Stomach (tissue), 9 donors: ENCODE data around the gene COL4A2. TPM values are rescaled to one million over a fixed set of nuclear protein-coding genes. Genes with fewer than 3 reads are reported as not detected.

Source experiments
- DNase-seq, 2 donors: peaks; one replicate each; pipeline versions ENCODE4 v3.0.0 to v3.0.0-alpha.2; 2013 to 2019
- H3K27ac ChIP-seq, 5 donors: fragments of 200-600 bp in 4 of 5; sonication (generic) in 4 of 5; one replicate each; pipeline ENCODE4 v1.5.1; 2013 to 2019; ENCODE audit warnings: mild to moderate bottlenecking in 1 of 5, moderate library complexity in 1 of 5
- H3K27me3 ChIP-seq, 3 donors: fragments of 200-600 bp; sonication (generic); one replicate each; pipeline ENCODE4 v1.5.1; 2017 to 2019; ENCODE audit warnings: mixed run types in 1 of 3
- H3K36me3 ChIP-seq, 4 donors: fragments of 200-600 bp; sonication (generic); 1 replicate in 3 of 4; 2 replicates in 1 of 4; pipeline ENCODE4 v1.5.1; 2016 to 2019
- H3K4me1 ChIP-seq, 4 donors: fragments of 200-600 bp; sonication (generic); one replicate each; pipeline ENCODE4 v1.5.1; 2016 to 2019
- H3K4me3 ChIP-seq, 4 donors: fragments of 200-600 bp; sonication (generic) in 3 of 4; one replicate each; pipeline ENCODE4 v1.5.1; 2016 to 2019; ENCODE audit warnings: mild to moderate bottlenecking in 1 of 4
- H3K9me3 ChIP-seq, 4 donors: fragments of 200-600 bp; sonication (generic); one replicate each; pipeline ENCODE4 v1.5.1; 2016 to 2019
- EP300 ChIP-seq: sonication (generic); formaldehyde crosslinking; IDR thresholded peaks from one replicate; pipeline ENCODE4 v1.6.1; 2017; ENCODE audit warnings: antibody characterized with exemption
- POLR2A ChIP-seq, 4 donors: fragments of 450-650 bp; IDR thresholded peaks; one replicate each; pipeline ENCODE4 v1.6.1; 2016; ENCODE audit warnings: antibody characterized with exemption in 4 of 4, control low read depth in 2 of 4, mild to moderate bottlenecking in 1 of 4, moderate library complexity in 1 of 4
- POLR2AphosphoS5 ChIP-seq, 3 donors: sonication (generic); formaldehyde crosslinking; IDR thresholded peaks; one replicate each; pipeline ENCODE4 v1.6.1; 2016; ENCODE audit warnings: antibody characterized with exemption in 3 of 3
- WGBS, 5 donors: extraction: QIAGEN DNeasy Blood & Tissue Kit in 3 of 5; methylation state at CpG; one replicate each; pipeline versions ENCODE4 v1.1.5 to v1.1.7; 2013 to 2018; 5-methylcytosine and 5-hydroxymethylcytosine counted together
- intact Hi-C: fragments of 100-400 bp; cut with DNase I; formaldehyde crosslinking; loops from one replicate; pipeline ENCODE4 v1.15.1; 2023; ENCODE audit warnings: low total_unique reads
- polyA plus RNA-seq, 3 donors: library from polyadenylated mRNA; stranded (reverse); fragments of 200-250 nt; gene quantifications; one replicate each; pipeline ENCODE4 v1.2.3, GENCODE V29; 2013
- total RNA-seq, 5 donors: library from RNA; depleted of rRNA; stranded (reverse); fragments of >200 nt; gene quantifications; one replicate each; pipeline versions ENCODE4 v1.1.0 to v1.2.3, GENCODE V29; 2014 to 2016
- TF ChIP-seq, protein P1 (sequence below), 7 experiments: fragments of 450-650 bp in 4 of 7; fragments of 200-600 bp in 3 of 7; sonication (generic) in 3 of 7; IDR thresholded peaks; one replicate each; pipeline ENCODE4 v1.5.1; 2016 to 2019; ENCODE audit warnings: antibody characterized with exemption in 7 of 7, control low read depth in 2 of 7, mild to moderate bottlenecking in 1 of 7
- donor health status: healthy with polysubstance abuse.
- donor health status: Bipolar disorder and iron deficiency.
- donor health status: healthy.

Gene COL4A2
- total and polyA plus RNA-seq, 8 donors: 24.0 to 531 (median 214) TPM

DNA sequence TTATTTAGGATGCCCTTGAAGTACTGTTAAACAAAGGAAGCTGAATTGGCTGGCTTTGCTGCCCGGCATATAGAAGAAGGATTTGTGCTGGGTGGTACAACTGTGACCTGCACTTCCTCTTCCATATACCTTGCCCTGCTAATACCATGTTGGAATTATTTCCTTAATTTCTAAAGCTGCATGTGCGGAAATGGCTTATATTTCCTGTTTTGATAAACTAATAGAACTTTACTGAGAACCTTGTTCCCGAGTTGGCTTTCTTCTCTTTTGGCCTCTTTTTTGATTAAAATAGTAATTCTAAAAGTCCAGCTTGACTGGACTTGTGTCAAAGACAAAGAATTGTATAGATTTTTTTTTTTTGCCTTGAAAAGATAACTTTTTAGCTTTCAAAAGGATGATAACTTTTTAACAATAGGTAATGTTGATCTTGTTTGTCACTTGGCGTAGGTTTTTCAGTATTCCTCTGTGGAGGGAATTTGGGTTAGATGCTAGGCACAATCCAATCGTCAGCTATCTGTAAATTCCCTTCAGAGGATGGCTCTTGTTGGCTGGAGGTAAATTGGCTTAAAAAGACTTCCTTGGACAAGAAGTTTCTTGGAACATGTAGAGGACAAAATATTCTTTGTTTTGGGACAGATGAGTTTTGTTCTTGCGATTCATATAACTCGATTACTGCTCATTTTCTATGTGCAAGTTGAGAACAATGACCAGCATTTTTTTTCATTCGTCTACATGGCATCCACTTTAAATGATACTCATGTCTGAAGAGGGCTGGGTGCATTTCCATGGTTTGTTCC, 41.4 kb downstream of the COL4A2 start:
- Histone ChIP-seq H3K4me3 (no peak overlapping the region), H3K36me3 (no peaks in the 10 kb centered on the region), H3K4me1 (peaks cover 0 to 47% (median 24%) of the 10 kb centered on the region in 4 donors), H3K27ac (peak overlapping the region in 4 of 5 donors; percentile 51 to 92 (median 75)), H3K9me3 (no peaks in the 10 kb centered on the region), H3K27me3 (no peaks in the 10 kb centered on the region)
- 64 to 81% (median 78%) methylated on average over 8 of the region's 8 CpGs for WGBS, 5 donors
- no peak for TF ChIP-seq EP300
- TF ChIP-seq, protein P1, sequence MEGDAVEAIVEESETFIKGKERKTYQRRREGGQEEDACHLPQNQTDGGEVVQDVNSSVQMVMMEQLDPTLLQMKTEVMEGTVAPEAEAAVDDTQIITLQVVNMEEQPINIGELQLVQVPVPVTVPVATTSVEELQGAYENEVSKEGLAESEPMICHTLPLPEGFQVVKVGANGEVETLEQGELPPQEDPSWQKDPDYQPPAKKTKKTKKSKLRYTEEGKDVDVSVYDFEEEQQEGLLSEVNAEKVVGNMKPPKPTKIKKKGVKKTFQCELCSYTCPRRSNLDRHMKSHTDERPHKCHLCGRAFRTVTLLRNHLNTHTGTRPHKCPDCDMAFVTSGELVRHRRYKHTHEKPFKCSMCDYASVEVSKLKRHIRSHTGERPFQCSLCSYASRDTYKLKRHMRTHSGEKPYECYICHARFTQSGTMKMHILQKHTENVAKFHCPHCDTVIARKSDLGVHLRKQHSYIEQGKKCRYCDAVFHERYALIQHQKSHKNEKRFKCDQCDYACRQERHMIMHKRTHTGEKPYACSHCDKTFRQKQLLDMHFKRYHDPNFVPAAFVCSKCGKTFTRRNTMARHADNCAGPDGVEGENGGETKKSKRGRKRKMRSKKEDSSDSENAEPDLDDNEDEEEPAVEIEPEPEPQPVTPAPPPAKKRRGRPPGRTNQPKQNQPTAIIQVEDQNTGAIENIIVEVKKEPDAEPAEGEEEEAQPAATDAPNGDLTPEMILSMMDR (IDR thresholded peaks at IDR 0.05): no peak
- no peak for TF ChIP-seq POLR2A (IDR thresholded peaks at IDR 0.05)
- no peak for TF ChIP-seq POLR2AphosphoS5 (IDR thresholded peaks at IDR 0.05)
- intact Hi-C loops: no loop called here
- DNase-seq: no peak

DNA sequence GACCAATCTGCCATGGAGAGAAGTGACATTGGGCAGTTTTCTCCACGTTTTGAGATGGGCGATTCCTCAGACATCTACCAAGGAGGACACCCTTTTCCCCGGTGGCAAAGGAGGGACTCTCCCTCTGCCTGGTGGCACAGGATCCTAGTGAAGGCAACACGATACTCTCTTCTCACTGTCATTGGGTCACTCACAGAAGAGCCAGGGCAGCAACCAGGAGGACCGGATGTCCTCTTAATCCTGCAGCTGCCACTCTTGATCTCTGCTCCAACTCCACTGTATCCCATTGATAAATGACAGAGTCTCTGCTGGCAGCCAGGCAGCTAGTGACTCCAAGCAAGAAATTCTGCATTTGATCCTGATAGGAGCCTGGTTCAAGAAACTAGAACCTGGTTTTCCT, 42.2 kb downstream of the COL4A2 start:
- H3K4me1 ChIP-seq: peaks cover 0 to 47% (median 24%) of the 10 kb centered on the region in 4 donors
- TF ChIP-seq POLR2A (IDR thresholded peaks at IDR 0.05) (no peak), EP300 (no peak), POLR2AphosphoS5 (IDR thresholded peaks at IDR 0.05) (no peak)
- TF ChIP-seq, protein P1 (IDR thresholded peaks at IDR 0.05): no peak
- DNase-seq: no peak
- intact Hi-C loops: no loop called here
- H3K36me3 ChIP-seq: no peaks in the 10 kb centered on the region
- no peak overlapping the region for H3K4me3 ChIP-seq
- H3K9me3 ChIP-seq: no peaks in the 10 kb centered on the region
- 66 to 88% (median 84%) methylated on average over 5 of the region's 5 CpGs for WGBS, 5 donors
- no peaks in the 10 kb centered on the region for H3K27me3 ChIP-seq
- H3K27ac ChIP-seq: peak overlapping the region in 4 of 5 donors; percentile 51 to 92 (median 75)

DNA sequence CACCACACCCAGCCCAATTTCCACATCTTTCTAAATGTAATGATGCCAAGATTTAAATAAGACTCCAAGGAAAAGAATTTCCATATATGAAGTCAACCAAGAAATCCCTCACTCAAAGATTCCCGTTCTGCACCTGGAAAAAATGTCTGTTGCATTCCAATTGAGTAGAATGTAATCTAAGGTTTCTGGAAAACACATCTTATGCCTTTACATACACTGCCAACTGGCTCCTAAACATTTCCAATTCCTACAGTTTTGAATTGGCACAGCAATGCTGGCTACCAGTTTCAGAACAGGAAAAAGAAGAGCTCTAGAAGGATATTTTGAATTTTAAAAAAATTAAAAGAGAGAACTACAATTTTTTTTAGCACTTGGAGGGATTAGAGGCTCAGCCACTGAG, 43.0 kb downstream of the COL4A2 start:
- Histone ChIP-seq H3K9me3 (no peaks in the 10 kb centered on the region), H3K27me3 (no peaks in the 10 kb centered on the region), H3K4me1 (peaks cover 0 to 47% (median 25%) of the 10 kb centered on the region in 4 donors), H3K36me3 (no peaks in the 10 kb centered on the region), H3K4me3 (no peak overlapping the region), H3K27ac (peak overlapping the region in 3 of 5 donors; percentile 65 to 92 (median 85))
- no peak for DNase-seq
- intact Hi-C loops: no loop called here
- 81 to 96% (median 89%) methylated on average over 1 of the region's 1 CpG for WGBS, 5 donors
- TF ChIP-seq POLR2A (IDR thresholded peaks at IDR 0.05): no peak
- TF ChIP-seq, protein P1 (IDR thresholded peaks at IDR 0.05): no peak
- no peak for TF ChIP-seq POLR2AphosphoS5 (IDR thresholded peaks at IDR 0.05)
- no peak for TF ChIP-seq EP300

DNA sequence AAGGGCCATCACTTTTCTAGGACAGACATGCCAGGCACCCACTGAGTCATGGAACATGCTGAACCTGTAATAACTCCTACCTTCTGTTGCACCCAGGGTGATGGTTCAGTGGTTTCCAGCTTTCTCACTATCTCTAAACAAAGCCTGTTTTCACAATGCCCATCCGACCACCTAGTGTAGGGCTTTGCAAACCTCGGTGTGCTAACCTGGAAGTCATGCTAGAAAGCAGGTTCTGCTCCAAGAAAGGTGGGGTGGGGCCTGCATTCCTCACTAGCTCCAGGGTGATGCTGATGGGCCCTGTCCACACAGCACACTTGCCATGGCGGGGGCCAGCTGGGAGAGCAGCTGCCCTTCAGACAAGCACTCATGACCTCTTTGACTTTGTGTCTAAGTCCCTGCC, 43.4 kb downstream of the COL4A2 start:
- intact Hi-C loops: no loop called here
- TF ChIP-seq POLR2AphosphoS5 (IDR thresholded peaks at IDR 0.05) (no peak), EP300 (no peak), POLR2A (IDR thresholded peaks at IDR 0.05) (no peak)
- TF ChIP-seq, protein P1 (IDR thresholded peaks at IDR 0.05): no peak
- H3K27ac ChIP-seq: peak overlapping the region in 2 of 5 donors; percentile 85 to 92

More for the DNA sequence above, 43.4 kb downstream of the COL4A2 start:
- H3K4me3 ChIP-seq: no peak overlapping the region
- no peaks in the 10 kb centered on the region for H3K9me3 ChIP-seq
- H3K4me1 ChIP-seq: peaks cover 0 to 47% (median 25%) of the 10 kb centered on the region in 4 donors
- no peaks in the 10 kb centered on the region for H3K36me3 ChIP-seq
- WGBS, 5 donors: 73 to 92% (median 83%) methylated on average over 3 of the region's 3 CpGs
- no peaks in the 10 kb centered on the region for H3K27me3 ChIP-seq
- no peak for DNase-seq
